H54 (cell line): ENCODE results near the gene RUSC2.

ENCODE experiments used
- DNase-seq: peaks from one replicate; pipeline ENCODE4 v3.0.0; 2011; ENCODE audit warnings: low spot score, mixed read lengths; ENCODE audit not compliant: insufficient read length
- FAIRE-seq: peaks from 3 replicates; lab custom pipeline; 2011; peaks lifted over from hg19 to GRCh38; lab: Jason Lieb, UNC
- POLR2A ChIP-seq: IDR thresholded peaks from 2 replicates; pipeline ENCODE4 v1.6.1; 2011; ENCODE audit warnings: low read depth, mild to moderate bottlenecking, low read length

The RUSC2 gene

GRCh38 chr9:35489313-35490154 is at the start of gene RUSC2:
Gene RUSC2 (plus strand): TSS chr9:35490111. CDS start chr9:35546522, 56,411 bp downstream.
- FAIRE-seq (no peak), DNase-seq (no peak)
- peak; percentile 50 for TF ChIP-seq POLR2A

GRCh38 chr9:35446012-35446411 is 43.9 kb upstream of the RUSC2 start:
- FAIRE-seq (no peak), DNase-seq (no peak)
- no peak for TF ChIP-seq POLR2A

- no peak for TF ChIP-seq POLR2A
- FAIRE-seq = no peak
- DNase-seq = no peak
Measured at GRCh38 chr9:35448496-35448895, 41.4 kb upstream of the RUSC2 start.

GRCh38 chr9:35452481-35452880 is 37.4 kb upstream of the RUSC2 start:
- no peak for TF ChIP-seq POLR2A
- DNase-seq (no peak), FAIRE-seq (no peak)

- DNase-seq = no peak
- no peak for TF ChIP-seq POLR2A
- no peak for FAIRE-seq
Measured at GRCh38 chr9:35453786-35454185, 36.1 kb upstream of the RUSC2 start.

GRCh38 chr9:35464141-35465025 is 25.5 kb upstream of the RUSC2 start:
- TF ChIP-seq POLR2A = no peak
- DNase-seq = no peak
- FAIRE-seq = no peak

- DNase-seq (no peak), FAIRE-seq (no peak)
- TF ChIP-seq POLR2A = no peak
Measured at GRCh38 chr9:35470340-35470739, 19.6 kb upstream of the RUSC2 start.

GRCh38 chr9:35470894-35471293 is 19.0 kb upstream of the RUSC2 start:
- no peak for TF ChIP-seq POLR2A
- no peak for FAIRE-seq
- DNase-seq = no peak

GRCh38 chr9:35476596-35476995 is 13.3 kb upstream of the RUSC2 start:
- no peak for DNase-seq
- FAIRE-seq = no peak
- no peak for TF ChIP-seq POLR2A

- FAIRE-seq (peak; percentile 80), DNase-seq (peak; percentile 19)
Measured at GRCh38 chr9:35477211-35477855, 12.6 kb upstream of the RUSC2 start.

- FAIRE-seq = no peak
- no peak for DNase-seq
- TF ChIP-seq POLR2A = no peak
Measured at GRCh38 chr9:35478871-35479270, 11.0 kb upstream of the RUSC2 start.

- DNase-seq = peak; percentile 24
- TF ChIP-seq POLR2A = no peak
- no peak for FAIRE-seq
Measured at GRCh38 chr9:35481347-35481975, 8.4 kb upstream of the RUSC2 start.

- DNase-seq (no peak), FAIRE-seq (no peak)
- no peak for TF ChIP-seq POLR2A
Measured at GRCh38 chr9:35482071-35482470, 7.8 kb upstream of the RUSC2 start.

GRCh38 chr9:35484406-35484805 is 5.5 kb upstream of the RUSC2 start:
- DNase-seq (no peak), FAIRE-seq (no peak)
- no peak for TF ChIP-seq POLR2A
